OCI-LY1 (cell line): ENCODE results near the gene HEG1.

Experiments
- H2AFZ ChIP-seq: fragments of 200-600 bp; sonication (generic), shearing (Covaris generic); 2 replicates; pipeline ENCODE4 v1.6.0; 2014; ENCODE audit warnings: antibody characterized with exemption, mild to moderate bottlenecking, low read length
- H3F3A ChIP-seq: fragments of 200-600 bp; sonication (generic), shearing (Covaris generic); 2 replicates; pipeline ENCODE4 v1.6.0; 2014; ENCODE audit warnings: mild to moderate bottlenecking, antibody characterized with exemption, low read length, moderate library complexity; ENCODE audit not compliant: insufficient read depth
- H3K27ac ChIP-seq: fragments of 200-600 bp; sonication (generic); 2 replicates; pipeline ENCODE4 v1.5.1; 2014; ENCODE audit warnings: low read length, mixed run types, mild to moderate bottlenecking, low read depth; ENCODE audit not compliant: poor library complexity, severe bottlenecking
- H3K27me3 ChIP-seq: fragments of 200-600 bp; sonication (generic); 2 replicates; pipeline ENCODE4 v1.6.0; 2014; ENCODE audit warnings: antibody characterized with exemption, mild to moderate bottlenecking, low read length, moderate library complexity; ENCODE audit not compliant: insufficient read depth
- H3K36me3 ChIP-seq: fragments of 200-600 bp; sonication (generic); 2 replicates; pipeline ENCODE4 v1.6.1; 2014; ENCODE audit warnings: mild to moderate bottlenecking, antibody characterized with exemption, low read length, moderate library complexity, mixed read lengths; ENCODE audit not compliant: insufficient read depth
- H3K4me1 ChIP-seq: fragments of 200-600 bp; sonication (generic); 2 replicates; pipeline ENCODE4 v1.5.1; 2014; ENCODE audit warnings: mild to moderate bottlenecking, low read length, moderate library complexity; ENCODE audit not compliant: insufficient read depth, severe bottlenecking
- H3K4me2 ChIP-seq: fragments of 200-600 bp; sonication (generic), shearing (Covaris generic); 2 replicates; pipeline ENCODE4 v1.6.1; 2014; ENCODE audit warnings: low read length
- H3K4me3 ChIP-seq: fragments of 200-600 bp; sonication (generic); 2 replicates; pipeline ENCODE4 v1.5.1; 2014; ENCODE audit warnings: low read length, low read depth, mild to moderate bottlenecking, mixed read lengths; ENCODE audit not compliant: poor library complexity, severe bottlenecking
- H3K79me2 ChIP-seq: fragments of 200-600 bp; shearing (Covaris generic); 2 replicates; pipeline ENCODE4 v1.6.1; 2016; ENCODE audit warnings: mixed run types, low read length, mixed read lengths; ENCODE audit not compliant: insufficient read depth
- H3K9ac ChIP-seq: fragments of 200-600 bp; sonication (generic), shearing (Covaris generic); 2 replicates; pipeline ENCODE4 v1.6.1; 2014; ENCODE audit warnings: mild to moderate bottlenecking, low read length, mixed read lengths
- H3K9me2 ChIP-seq: fragments of 200-600 bp; sonication (generic), shearing (Covaris generic); 2 replicates; pipeline ENCODE4 v1.6.1; 2014; ENCODE audit warnings: low read depth, mild to moderate bottlenecking, low read length, mixed read lengths
- H3K9me3 ChIP-seq: fragments of 200-600 bp; shearing (Covaris generic); 2 replicates; pipeline ENCODE4 v1.6.1; 2014; ENCODE audit warnings: low read length, mixed read lengths
- H4K20me1 ChIP-seq: fragments of 200-600 bp; sonication (generic), shearing (Covaris generic); 2 replicates; pipeline ENCODE4 v1.6.0; 2016; ENCODE audit warnings: mild to moderate bottlenecking, low read length; ENCODE audit not compliant: insufficient read depth
- EZH2 ChIP-seq: fragments of 200-600 bp; sonication (generic), shearing (Covaris generic); IDR thresholded peaks from 2 replicates; pipeline ENCODE4 v1.8.0; 2017; ENCODE audit warnings: borderline replicate concordance, mixed run types, mild to moderate bottlenecking, antibody characterized with exemption, low read length, moderate library complexity, mixed read lengths
- TF ChIP-seq, protein P1 (sequence below): fragments of 200-600 bp; sonication (generic), shearing (Covaris generic); IDR thresholded peaks from 2 replicates; pipeline ENCODE4 v1.5.1; 2017; ENCODE audit warnings: mild to moderate bottlenecking, antibody characterized with exemption, low read length, moderate library complexity, mixed read lengths

HEG1 gene

DNA sequence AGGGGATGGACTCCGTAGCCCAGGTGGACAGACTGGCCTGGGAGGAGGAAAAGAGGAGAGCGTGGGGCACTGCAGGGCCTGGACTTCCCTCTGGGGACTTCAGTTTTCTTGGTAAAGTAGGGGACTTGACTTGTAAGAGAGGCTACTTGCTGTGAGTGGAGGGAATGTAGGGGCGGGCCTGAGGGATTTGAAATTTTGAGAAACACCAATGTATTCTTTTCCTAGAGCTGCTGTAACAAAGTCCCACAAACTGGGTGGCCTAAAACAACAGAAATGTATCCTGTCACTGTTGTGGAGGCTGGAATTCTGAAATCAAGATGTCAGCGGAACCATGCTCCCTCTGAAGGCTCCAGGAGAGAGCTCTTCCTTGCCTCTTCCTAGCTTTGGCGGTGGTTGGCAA is 5.8 kb upstream of the HEG1 start:
- no peak overlapping the region for H3K4me2 ChIP-seq
- no peak overlapping the region for H3K27ac ChIP-seq
- H3K4me1 ChIP-seq, result no peaks in the 10 kb centered on the region
- H3K9ac ChIP-seq, result no peak overlapping the region
- H4K20me1 ChIP-seq, result no peaks in the 10 kb centered on the region
- H3K36me3 ChIP-seq, result no peaks in the 10 kb centered on the region
- H3K4me3 ChIP-seq, result no peak overlapping the region
- H3K79me2 ChIP-seq, result no peaks in the 10 kb centered on the region
- no peaks in the 10 kb centered on the region for H3K9me3 ChIP-seq
- no peaks in the 10 kb centered on the region for H3K9me2 ChIP-seq
- no peak for TF ChIP-seq EZH2
- TF ChIP-seq, protein P1, sequence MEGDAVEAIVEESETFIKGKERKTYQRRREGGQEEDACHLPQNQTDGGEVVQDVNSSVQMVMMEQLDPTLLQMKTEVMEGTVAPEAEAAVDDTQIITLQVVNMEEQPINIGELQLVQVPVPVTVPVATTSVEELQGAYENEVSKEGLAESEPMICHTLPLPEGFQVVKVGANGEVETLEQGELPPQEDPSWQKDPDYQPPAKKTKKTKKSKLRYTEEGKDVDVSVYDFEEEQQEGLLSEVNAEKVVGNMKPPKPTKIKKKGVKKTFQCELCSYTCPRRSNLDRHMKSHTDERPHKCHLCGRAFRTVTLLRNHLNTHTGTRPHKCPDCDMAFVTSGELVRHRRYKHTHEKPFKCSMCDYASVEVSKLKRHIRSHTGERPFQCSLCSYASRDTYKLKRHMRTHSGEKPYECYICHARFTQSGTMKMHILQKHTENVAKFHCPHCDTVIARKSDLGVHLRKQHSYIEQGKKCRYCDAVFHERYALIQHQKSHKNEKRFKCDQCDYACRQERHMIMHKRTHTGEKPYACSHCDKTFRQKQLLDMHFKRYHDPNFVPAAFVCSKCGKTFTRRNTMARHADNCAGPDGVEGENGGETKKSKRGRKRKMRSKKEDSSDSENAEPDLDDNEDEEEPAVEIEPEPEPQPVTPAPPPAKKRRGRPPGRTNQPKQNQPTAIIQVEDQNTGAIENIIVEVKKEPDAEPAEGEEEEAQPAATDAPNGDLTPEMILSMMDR, result no peak
- H3K27me3 ChIP-seq, result no peaks in the 10 kb centered on the region; the same call in 1 of the 2 replicates
- H3F3A ChIP-seq, result no peaks in the 10 kb centered on the region
- H2AFZ ChIP-seq, result no peak overlapping the region

DNA sequence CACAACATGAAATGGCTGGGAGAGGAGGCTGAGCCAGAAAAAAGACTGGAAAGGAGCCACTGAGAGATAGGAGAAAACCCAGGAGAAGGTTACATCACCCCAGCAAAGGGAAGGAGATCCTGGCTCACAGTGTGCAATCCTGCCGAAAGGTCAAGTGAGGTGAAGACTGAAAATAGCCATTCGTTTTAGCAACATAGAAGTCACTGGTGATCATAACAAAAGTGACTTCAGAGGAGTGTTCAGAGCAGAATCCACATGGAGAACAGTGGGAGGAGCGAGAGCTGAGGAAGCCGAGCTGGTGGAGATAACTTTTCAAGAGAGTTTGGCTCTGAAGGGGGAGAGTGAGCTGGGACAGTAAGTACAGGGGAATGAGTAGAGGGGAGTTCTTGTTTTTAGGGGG is 5.4 kb upstream of the HEG1 start:
- Histone ChIP-seq H4K20me1 (no peaks in the 10 kb centered on the region), H3K4me1 (peaks cover 3% of the 10 kb centered on the region), H2AFZ (no peak overlapping the region), H3F3A (no peaks in the 10 kb centered on the region), H3K27ac (no peak overlapping the region), H3K9me3 (no peaks in the 10 kb centered on the region), H3K9me2 (no peaks in the 10 kb centered on the region), H3K4me2 (no peak overlapping the region), H3K36me3 (no peaks in the 10 kb centered on the region), H3K9ac (no peak overlapping the region), H3K4me3 (no peak overlapping the region), H3K79me2 (no peaks in the 10 kb centered on the region), H3K27me3 (no peaks in the 10 kb centered on the region; the same call in 1 of the 2 replicates)
- TF ChIP-seq, protein P1, result no peak
- TF ChIP-seq EZH2, result no peak

DNA sequence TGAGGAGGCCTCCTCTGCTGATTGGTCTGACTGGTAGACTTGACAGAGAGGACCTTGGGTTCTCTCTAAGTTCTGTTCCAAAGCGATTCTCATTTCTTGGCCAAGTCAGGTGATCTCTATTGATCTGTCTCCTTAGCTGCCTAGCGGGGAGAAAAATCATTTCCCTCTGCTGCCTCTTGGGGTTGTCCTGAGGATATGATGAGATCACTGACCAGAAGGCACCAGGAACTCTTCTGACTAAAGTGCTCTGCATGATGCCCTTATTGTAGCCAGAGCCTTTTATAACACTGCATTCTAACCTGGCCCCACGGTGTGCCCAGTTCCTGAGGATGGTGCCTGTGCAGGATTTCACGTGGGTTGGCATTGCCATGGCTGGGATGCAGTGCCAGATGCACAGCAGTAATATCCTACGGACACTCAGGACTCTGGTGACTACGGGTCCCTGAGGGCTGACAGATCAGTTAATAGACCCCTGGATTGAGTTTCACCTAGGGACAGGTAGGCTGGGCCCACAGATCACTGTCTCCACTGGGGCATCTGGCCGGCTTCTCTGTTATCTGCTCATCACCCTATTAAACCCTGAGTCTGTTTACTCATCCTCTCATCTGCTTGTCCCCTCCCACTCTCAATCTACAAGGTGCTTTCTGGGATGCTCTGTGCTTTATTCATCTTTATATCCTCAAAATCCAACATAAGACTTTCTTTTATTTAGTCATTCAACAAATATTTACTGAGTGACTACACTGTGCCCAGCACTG is 3.9 kb upstream of the HEG1 start:
- Histone ChIP-seq H3K9me3 (no peaks in the 10 kb centered on the region), H3F3A (no peaks in the 10 kb centered on the region), H2AFZ (no peak overlapping the region), H3K36me3 (no peaks in the 10 kb centered on the region), H3K27ac (no peak overlapping the region), H3K79me2 (no peaks in the 10 kb centered on the region), H3K9ac (no peak overlapping the region), H3K4me3 (no peak overlapping the region), H3K4me1 (peaks cover 12% of the 10 kb centered on the region), H4K20me1 (no peaks in the 10 kb centered on the region), H3K27me3 (no peaks in the 10 kb centered on the region; the same call in 1 of the 2 replicates), H3K9me2 (no peaks in the 10 kb centered on the region), H3K4me2 (no peak overlapping the region)
- TF ChIP-seq, protein P1, result no peak
- no peak for TF ChIP-seq EZH2
